Stimulated activated CD4-positive, alpha-beta T cell treated with anti-CD3 and anti-CD28 coated beads, Interleukin-12 subunit alpha, Interleukin-12 subunit beta, amount 100 ng/mL, for 24 hours (primary cell): Measurements from ENCODE around the gene DCP1A.
"Not testable (repeated sequence)": the region's sequence is repeated elsewhere in the genome, so short reads cannot be mapped to it uniquely, and the experiment has no call there.

Experiments
- DNase-seq, 2 experiments: peaks; one replicate each; pipeline ENCODE4 v3.0.0-alpha.2; 2020; ENCODE audit warnings: low read depth in 2 of 2

Gene DCP1A

GRCh38 chr3:53328746-53329145 lies 18.6 kb downstream of the DCP1A start:
- no peak for DNase-seq

- not testable (repeated sequence) for DNase-seq
Measured at GRCh38 chr3:53327986-53328385, 19.4 kb downstream of the DCP1A start.

- DNase-seq: no peak
Measured at GRCh38 chr3:53324105-53324504, 23.2 kb downstream of the DCP1A start.

GRCh38 chr3:53320697-53321096 lies 26.6 kb downstream of the DCP1A start:
- DNase-seq: no peak

- no peak for DNase-seq
Measured at GRCh38 chr3:53318522-53318921, 28.8 kb downstream of the DCP1A start.

GRCh38 chr3:53312832-53313231 lies 34.5 kb downstream of the DCP1A start:
- no peak for DNase-seq

GRCh38 chr3:53311882-53312281 lies 35.5 kb downstream of the DCP1A start:
- no peak for DNase-seq

GRCh38 chr3:53303957-53304356 lies 43.4 kb downstream of the DCP1A start:
- no peak for DNase-seq

- DNase-seq: no peak
Measured at GRCh38 chr3:53303549-53303948, 43.8 kb downstream of the DCP1A start.

GRCh38 chr3:53300826-53301225 lies 46.5 kb downstream of the DCP1A start:
- DNase-seq: no peak

- not testable (repeated sequence) for DNase-seq
Measured at GRCh38 chr3:53299611-53300023, 47.7 kb downstream of the DCP1A start.

GRCh38 chr3:53295410-53295809 lies 51.9 kb downstream of the DCP1A start:
- DNase-seq: no peak

GRCh38 chr3:53293867-53294266 lies 53.5 kb downstream of the DCP1A start:
- DNase-seq: no peak

- DNase-seq: no peak
Measured at GRCh38 chr3:53288214-53288613, 59.1 kb downstream of the DCP1A start.

GRCh38 chr3:53287131-53287629 lies 60.2 kb downstream of the DCP1A start:
- no peak for DNase-seq

GRCh38 chr3:53286727-53287126 lies 60.6 kb downstream of the DCP1A start:
- no peak for DNase-seq

GRCh38 chr3:53282581-53282980 lies 64.8 kb downstream of the DCP1A start:
- DNase-seq: no peak

- DNase-seq: no peak
Measured at GRCh38 chr3:53278667-53279066, 68.7 kb downstream of the DCP1A start.

- no peak for DNase-seq
Measured at GRCh38 chr3:53274938-53275605, 72.3 kb downstream of the DCP1A start.

GRCh38 chr3:53273146-53273670 lies 74.1 kb downstream of the DCP1A start:
- no peak for DNase-seq

- no peak for DNase-seq
Measured at GRCh38 chr3:53269888-53270880, 77.2 kb downstream of the DCP1A start.

- DNase-seq: not testable (repeated sequence)
Measured at GRCh38 chr3:53269193-53269592, 78.2 kb downstream of the DCP1A start.
